ENCODE results near the gene WDR41. TPM values are rescaled to one million over a fixed set of nuclear protein-coding genes. Genes with fewer than 3 reads are reported as not detected.

WDR41 gene
- total RNA-seq, 1 experiment from 2014 or later, result 35.4 TPM

Other genes with a start within 250 kb of the WDR41 start
- 0.12 TPM in 1 of 2 replicates, not detected in the other for gene OTP, start 146.4 kb upstream of the WDR41 start, total RNA-seq (2022)

All from Calu3 (cell line).